GM21381 (cell line): ENCODE measurements around the gene ERF.

Experiments used
- ATAC-seq: cut with Tn5 transposase; IDR thresholded peaks from one replicate; pipeline ENCODE4 v1.9.1; 2021; ENCODE audit warnings: mild to moderate bottlenecking, moderate library complexity; ENCODE audit not compliant: unreplicated experiment

ERF gene

GRCh38 chr19:42244347-42245220 is 10.3 kb downstream of the ERF start:
- peak; percentile 39 for ATAC-seq

DNA sequence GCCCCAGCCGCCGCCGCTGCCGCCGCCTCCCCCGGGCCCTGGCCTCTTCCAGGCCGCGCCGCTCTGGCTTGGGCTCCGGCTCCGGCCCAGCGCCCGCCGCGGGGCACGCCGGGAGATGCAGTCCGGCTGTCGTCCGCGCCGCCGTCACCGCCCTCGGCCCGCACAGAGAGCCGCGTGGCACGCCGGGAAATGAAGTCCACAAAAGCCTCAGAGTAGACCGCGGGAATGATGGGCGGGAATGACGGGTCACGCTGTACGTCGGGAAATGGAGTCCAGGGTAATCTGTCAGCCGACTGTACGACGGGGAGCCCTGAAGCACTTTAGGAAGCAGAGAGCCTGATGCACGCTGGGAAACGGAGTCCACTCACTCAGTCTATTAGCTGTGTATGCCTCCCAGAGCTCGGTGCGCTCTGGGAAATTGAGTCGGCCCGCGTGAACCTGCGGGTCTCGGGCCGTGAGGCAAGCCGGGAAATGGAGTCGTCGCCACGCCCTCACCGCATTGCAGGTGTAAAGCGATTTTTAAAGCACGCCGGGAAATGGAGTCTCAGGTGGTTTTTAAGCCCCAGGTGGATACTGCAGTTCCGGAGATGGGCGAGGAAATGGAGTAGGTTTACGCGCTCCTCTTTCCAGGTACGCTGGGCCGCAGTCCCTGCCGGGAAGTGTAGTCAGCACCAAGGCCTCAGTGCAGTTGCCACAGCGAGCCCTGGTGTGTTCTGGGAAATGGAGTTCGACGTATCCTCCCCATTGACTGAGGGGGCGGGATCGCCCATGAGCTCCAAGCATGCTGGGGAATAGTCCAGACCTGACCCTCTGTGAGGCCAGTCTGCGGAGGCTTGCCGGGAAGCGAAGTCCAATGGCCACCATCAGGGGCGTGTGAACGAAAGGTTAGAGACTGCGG is 12.2 kb downstream of the ERF start, which contains the start of gene GSK3A:
TSS of gene GSK3A (minus strand) at position 91 of the 898 bp plus-strand sequence. CDS start 137 bp downstream, outside the sequence.
- ATAC-seq = peak; percentile 58

- ATAC-seq = peak; percentile 3
Observed at GRCh38 chr19:42242069-42242511, 12.8 kb downstream of the ERF start.

DNA sequence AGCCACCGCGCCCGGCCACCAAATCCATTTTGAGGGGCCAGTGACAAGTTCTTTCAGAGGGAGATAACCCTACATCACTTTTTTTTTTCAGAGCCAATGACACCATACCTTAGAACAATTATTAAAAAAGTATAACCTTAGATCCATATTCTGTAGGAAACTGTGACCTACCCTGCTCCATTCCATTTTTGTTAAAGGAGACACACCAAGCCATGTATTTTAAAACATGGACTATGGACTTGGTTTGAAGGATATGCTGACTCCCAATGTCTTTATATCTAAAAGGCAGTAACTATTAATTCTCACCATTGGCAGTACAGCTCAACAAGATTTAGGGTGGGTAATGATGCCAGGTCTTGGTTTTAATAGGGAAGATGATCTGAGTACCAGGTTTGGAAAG is 13.6 kb downstream of the ERF start:
- ATAC-seq = no peak

- no peak for ATAC-seq
Observed at GRCh38 chr19:42239544-42240220, 15.2 kb downstream of the ERF start.

DNA sequence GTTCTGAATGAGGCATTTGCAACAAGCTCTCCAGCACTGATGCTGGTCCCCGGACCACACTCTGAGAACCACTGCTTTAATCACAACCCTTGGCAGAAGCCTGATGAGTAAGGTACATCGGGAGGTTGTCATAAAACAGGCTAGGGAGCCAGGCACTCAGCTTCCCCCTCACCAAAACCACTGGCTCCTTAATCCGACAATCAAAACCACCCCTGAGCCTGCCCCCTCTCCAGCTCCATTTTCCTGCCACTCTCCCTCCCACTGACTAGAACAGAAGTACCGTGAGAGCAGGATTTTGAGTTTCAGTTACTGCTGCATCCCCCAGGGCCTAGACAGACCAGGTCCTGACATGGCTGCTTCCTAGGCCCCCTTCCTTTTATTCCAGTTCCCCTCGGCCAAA is 19.7 kb downstream of the ERF start:
- no peak for ATAC-seq

GRCh38 chr19:42234364-42234763 is 20.6 kb downstream of the ERF start:
- no peak for ATAC-seq

- ATAC-seq = no peak
Observed at GRCh38 chr19:42233678-42234292, 21.1 kb downstream of the ERF start.

- no peak for ATAC-seq
Observed at GRCh38 chr19:42233106-42233505, 21.8 kb downstream of the ERF start.

DNA sequence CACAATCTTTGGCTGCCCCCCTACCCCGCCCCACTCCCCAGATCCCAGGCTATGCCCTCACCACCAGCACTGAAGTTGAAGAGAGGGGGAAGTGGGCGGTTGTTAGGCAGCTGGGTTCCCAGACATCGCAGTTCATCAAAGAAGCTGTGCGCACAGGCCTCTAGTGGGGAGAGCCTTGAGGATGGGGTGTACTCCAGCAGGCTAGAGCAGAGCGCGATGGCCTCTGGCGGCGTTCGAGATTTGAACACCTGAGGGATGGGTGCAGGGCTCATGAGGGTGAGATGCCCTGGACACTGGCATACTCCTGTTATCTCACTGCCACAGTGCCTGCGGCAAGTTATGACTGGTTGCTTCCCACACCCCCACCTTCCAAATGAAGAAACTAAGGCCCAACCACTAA is 22.5 kb downstream of the ERF start:
- ATAC-seq = no peak

GRCh38 chr19:42230571-42230970 is 24.4 kb downstream of the ERF start:
- no peak for ATAC-seq

DNA sequence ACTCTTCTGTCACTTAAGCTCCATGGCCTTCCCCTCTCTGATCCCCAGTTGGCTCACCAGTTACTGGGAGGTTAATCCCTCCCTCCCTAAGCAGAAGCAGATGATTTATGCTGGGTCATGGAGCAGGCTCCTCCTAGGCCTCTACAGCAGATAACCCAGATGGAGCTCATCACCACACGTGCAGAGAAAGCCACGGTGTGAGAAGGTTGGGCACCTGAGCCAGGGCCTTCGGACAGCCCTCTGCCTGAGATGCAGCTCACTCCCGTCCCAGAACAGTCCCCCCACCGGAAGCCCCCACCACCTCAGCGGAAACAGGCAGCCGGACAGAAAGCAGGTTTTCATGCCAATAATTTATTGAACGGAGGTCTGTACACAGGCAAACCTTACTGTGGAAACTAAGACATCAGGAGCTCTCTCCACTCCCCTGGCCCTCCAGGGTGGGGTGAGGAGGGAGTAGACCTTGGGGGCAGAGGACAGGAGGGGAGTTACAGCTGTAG is 25.0 kb downstream of the ERF start:
- no peak for ATAC-seq

DNA sequence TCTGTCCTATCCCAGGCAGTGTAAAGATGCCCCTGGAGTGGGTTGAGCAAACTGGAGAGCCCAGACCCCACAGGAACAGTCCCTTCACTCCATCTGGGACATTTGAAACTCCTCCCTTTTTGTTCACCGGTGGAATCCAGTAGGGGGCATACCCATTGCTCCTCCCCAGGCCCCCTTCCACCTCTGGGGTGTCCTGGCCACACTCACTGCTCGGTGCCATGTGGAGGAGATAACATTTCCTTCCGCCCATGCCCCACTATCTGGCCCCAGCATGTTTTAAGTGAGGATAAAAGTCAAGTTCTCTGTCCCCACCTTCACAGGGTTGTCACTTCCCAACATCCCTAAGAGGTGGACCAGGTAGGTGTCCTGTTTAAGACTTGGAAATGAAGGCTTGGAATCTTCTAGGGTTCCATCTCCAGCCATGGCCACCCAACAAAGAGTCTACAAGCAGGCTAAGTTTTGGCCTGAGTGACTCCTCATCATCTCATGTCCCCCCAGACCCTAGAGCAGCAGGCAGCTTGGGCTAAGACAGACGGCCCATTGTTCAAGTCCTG is 25.6 kb downstream of the ERF start:
- no peak for ATAC-seq

GRCh38 chr19:42228641-42229040 is 26.3 kb downstream of the ERF start:
- no peak for ATAC-seq

- no peak for ATAC-seq
Observed at GRCh38 chr19:42226886-42227285, 28.0 kb downstream of the ERF start.

- no peak for ATAC-seq
Observed at GRCh38 chr19:42225718-42226292, 29.1 kb downstream of the ERF start.

- ATAC-seq = no peak
Observed at GRCh38 chr19:42224940-42225717, 29.8 kb downstream of the ERF start.

- no peak for ATAC-seq
Observed at GRCh38 chr19:42220751-42221097, 34.2 kb downstream of the ERF start.
